ENCODE data around the gene VWF.
"Not testable (repeated sequence)": the region's sequence is repeated elsewhere in the genome, so short reads cannot be mapped to it uniquely, and the experiment has no call there.

Gene VWF

GRCh38 chr12:6104842-6105241 lies 19.6 kb downstream of the VWF start:
- no peak for DNase-seq (ENCODE audit: low read depth, low spot score)

DNA sequence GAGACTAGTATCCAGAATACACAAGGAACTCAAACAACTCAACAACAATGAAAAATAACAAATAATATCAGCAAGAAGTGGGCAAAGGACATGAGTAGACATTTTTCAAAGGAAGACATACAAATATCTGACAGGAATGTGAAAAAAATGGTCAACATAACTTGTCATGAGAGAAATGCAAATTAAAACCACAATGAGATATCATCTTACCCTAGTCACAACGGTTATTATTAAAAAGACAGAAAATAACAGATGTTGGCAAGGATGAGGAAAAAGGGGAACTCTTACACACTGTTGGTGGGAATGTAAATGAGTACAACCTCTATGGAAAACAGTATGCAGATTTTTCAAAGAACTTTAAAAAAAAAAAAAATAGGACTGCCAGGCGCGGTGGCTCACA lies 20.4 kb downstream of the VWF start:
- DNase-seq (ENCODE audit: low read depth, low spot score) = no peak

GRCh38 chr12:6102021-6102420 lies 22.4 kb downstream of the VWF start:
- DNase-seq (ENCODE audit: low read depth, low spot score) = not testable (repeated sequence)

- no peak for DNase-seq (ENCODE audit: low read depth, low spot score)
Observed at GRCh38 chr12:6099316-6099715, 25.2 kb downstream of the VWF start.

- DNase-seq (ENCODE audit: low read depth, low spot score) = no peak
Observed at GRCh38 chr12:6097411-6097810, 27.1 kb downstream of the VWF start.

GRCh38 chr12:6096527-6096926 lies 27.9 kb downstream of the VWF start:
- DNase-seq (ENCODE audit: low read depth, low spot score) = no peak

DNA sequence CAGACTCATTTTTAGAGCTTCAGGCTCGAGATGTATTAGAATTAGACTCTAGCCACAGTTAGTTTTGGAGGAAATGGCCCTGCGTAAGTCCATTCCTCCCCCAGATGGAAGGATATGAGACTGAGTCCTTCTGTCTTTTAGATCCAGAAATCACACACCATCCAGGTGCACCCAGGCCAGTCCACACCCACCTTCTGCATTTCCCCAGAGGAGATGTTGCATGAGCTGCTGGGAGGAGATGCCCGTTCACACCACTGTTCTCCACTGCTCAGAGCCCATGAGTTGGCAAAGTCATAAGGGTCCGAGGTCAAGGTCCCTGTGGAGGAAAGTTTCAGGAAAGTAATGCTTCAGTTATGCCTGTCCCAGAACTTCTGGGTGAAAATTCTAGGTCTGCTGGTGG lies 29.2 kb downstream of the VWF start:
- DNase-seq (ENCODE audit: low read depth, low spot score) = no peak

DNA sequence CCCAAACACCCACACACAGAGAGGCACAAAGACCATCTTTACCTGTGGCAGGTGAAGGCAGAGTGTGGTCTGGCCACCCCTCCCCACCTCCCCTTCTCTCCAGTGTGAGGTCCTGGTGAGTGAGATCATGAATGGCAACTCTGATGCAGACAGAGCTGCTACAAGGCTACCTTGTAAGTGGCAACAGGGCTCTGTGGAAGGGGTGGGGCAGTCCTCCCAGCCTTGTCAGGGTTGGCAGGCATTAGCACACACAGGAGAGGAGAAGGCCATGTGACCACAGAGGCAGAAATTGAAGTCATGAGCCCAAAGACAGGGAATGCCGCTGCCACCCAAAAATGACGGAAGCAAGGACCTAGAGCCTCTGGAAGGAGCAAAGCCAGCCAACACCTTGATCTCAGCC lies 30.7 kb downstream of the VWF start:
- no peak for DNase-seq (ENCODE audit: low read depth, low spot score)

DNA sequence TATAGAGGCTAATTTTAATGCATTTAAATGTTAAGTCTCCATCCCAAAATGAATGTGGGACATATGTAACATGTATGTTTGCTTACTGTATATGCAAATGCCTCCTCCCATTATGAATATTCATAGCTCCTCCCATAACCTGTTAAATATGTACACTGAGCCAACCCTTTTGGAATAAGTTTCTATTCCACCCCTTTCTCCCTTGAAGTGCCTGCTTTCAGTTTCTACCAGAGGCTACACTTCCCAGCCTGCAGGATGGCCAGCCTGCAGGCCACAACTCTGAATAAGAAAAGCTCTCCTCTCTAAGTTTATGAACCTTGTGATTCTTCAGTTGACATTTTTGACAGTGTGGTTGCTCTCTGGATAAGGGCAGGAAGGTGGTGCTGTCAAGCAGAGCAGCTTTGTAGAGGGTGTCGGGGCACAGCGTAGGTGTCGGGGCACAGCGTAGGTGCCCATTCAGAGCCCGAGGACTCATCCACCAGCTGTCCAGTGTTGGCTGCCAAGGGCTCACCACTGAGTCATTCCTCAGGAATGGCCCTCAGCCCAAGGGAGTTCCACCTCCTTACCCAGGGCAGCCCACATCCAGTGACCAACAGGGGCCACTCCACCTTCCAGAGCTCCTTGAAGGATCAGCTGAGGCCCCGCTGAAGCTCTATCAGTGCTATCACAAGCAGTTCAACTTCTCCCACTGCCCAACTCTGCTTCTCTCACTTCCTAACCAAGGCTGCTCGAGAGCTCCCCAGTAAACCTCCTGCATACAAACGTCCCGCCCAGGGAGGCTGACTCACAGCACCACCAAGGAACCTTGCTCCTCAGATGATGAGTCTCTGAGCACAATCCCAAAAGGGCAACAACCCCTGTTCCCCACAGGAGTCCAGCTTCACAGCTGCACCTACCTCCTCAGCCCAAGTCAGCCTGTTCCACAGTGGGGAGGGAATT lies 31.4 kb downstream of the VWF start:
- DNase-seq (ENCODE audit: low read depth, low spot score) = no peak

GRCh38 chr12:6091786-6092566 lies 32.5 kb downstream of the VWF start:
- no peak for DNase-seq (ENCODE audit: low read depth, low spot score)

DNA sequence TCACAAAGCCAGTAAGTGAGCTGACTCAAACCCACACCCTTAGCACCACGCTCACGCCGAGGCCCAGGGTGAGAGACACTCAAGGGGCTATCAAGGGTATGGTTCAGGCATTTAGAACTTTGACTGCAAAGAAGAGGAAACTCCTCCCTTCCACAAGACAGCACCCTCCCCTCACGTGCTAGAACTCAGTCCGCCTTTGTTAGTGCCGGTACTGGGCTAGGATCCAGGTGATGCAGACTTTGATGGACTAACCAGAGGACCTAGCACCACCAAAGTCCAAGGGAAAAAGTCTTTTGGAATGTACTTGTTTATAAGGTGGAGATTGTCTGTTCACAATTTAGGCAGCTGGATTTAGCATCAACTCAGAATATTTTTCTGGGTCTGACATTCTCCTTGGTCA lies 33.7 kb downstream of the VWF start:
- no peak for DNase-seq (ENCODE audit: low read depth, low spot score)

- no peak for DNase-seq (ENCODE audit: low read depth, low spot score)
Observed at GRCh38 chr12:6088921-6089747, 35.3 kb downstream of the VWF start.

GRCh38 chr12:6086316-6086715 lies 38.2 kb downstream of the VWF start:
- no peak for DNase-seq (ENCODE audit: low read depth, low spot score)

GRCh38 chr12:6085841-6086240 lies 38.6 kb downstream of the VWF start:
- DNase-seq (ENCODE audit: low read depth, low spot score) = no peak

GRCh38 chr12:6084969-6085450 lies 39.5 kb downstream of the VWF start:
- DNase-seq (ENCODE audit: low read depth, low spot score) = no peak

DNA sequence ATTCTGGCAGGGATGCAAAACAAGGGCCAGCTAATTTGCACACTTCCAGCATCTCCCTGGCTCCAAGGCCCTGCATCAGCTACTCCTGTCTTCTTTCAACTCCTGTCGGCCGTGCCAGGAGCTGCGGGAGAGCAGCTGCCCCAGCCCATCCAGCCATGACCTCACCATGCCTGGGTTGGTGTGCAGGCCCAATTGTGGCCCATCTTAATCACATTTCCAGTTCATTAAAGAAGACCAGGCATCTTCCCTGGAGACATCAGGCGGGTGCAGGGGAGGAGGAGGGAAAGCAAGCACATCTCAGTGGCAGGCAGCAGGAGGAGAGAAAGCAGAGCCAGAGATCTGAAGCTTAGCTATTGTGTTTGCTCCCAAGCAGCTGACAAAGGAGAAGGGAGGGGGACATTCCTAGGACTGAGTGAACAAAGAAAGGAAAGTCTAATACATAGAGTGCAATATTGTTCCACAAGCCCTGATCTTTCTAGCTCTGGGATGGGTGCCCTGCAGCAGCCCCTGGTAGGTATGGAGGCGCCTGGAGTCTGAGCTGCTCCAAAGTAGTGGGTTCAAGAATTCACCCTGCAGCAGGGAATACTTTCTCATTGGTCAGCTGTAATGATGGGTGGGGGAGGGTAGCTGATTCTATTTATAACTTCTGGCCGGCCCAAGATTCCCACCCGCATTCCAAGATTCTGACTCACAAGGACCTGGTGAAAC lies 40.1 kb downstream of the VWF start:
- no peak for DNase-seq (ENCODE audit: low read depth, low spot score)

DNA sequence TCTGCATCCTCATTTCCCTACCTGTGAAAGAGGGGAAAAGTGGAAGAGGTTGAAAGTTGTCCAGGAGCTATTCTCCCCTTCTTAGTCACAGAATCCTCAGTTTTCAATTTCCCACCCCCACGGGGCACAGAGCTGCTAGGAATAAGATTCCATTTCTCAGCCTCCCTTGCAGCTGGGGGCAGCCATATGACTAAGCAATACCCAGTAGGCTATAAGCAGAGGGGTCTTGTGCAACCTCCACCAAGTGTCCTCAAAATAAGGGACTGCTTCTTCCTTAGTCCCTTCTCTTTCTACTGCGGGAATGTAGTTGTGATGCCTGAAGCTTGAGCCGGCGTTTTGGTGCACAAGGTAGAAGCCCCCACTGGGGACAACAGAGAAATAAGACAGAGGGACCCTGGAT lies 40.9 kb downstream of the VWF start:
- DNase-seq (ENCODE audit: low read depth, low spot score) = no peak

GRCh38 chr12:6082613-6083012 lies 41.9 kb downstream of the VWF start:
- DNase-seq (ENCODE audit: low read depth, low spot score) = no peak

GRCh38 chr12:6080149-6081045 lies 44.1 kb downstream of the VWF start:
- DNase-seq (ENCODE audit: low read depth, low spot score) = no peak

Measured in smooth muscle cell of the brain vasculature (primary cell).